Testis (tissue), 3 donors: ENCODE measurements around the gene LIMA1. TPM values are rescaled to one million over a fixed set of nuclear protein-coding genes. Genes with fewer than 3 reads are reported as not detected.
A peak's percentile ranks its signal among the peaks of the same experiment; 100 is the strongest.

Source experiments
- DNase-seq: peaks from one replicate; pipeline ENCODE4 v3.0.0-alpha.2; 2019
- H3K27ac ChIP-seq, 2 donors: fragments of 200-600 bp; sonication (generic); one replicate each; pipeline ENCODE4 v1.5.1; 2019
- H3K27me3 ChIP-seq: fragments of 200-600 bp; sonication (generic); one replicate; pipeline ENCODE4 v1.5.1; 2019
- H3K36me3 ChIP-seq: fragments of 200-600 bp; sonication (generic); one replicate; pipeline ENCODE4 v1.5.1; 2017; ENCODE audit warnings: low read depth; ENCODE audit errors: missing control alignments
- H3K4me1 ChIP-seq: fragments of 200-600 bp; sonication (generic); one replicate; pipeline ENCODE4 v1.5.1; 2019
- H3K4me3 ChIP-seq, 2 donors: fragments of 200-600 bp; sonication (generic); one replicate each; pipeline ENCODE4 v1.5.1; 2017 to 2019
- H3K9me3 ChIP-seq: fragments of 200-600 bp; sonication (generic); one replicate; pipeline ENCODE4 v1.5.1; 2017
- POLR2A ChIP-seq: fragments of 450-650 bp; IDR thresholded peaks from one replicate; pipeline ENCODE4 v1.6.1; 2017; ENCODE audit warnings: antibody characterized with exemption, mild to moderate bottlenecking, moderate library complexity
- WGBS, 2 donors: methylation state at CpG; one replicate each; pipeline ENCODE4 v1.1.5; 2018; 5-methylcytosine and 5-hydroxymethylcytosine counted together
- intact Hi-C: fragments of 100-400 bp; cut with DNase I; formaldehyde crosslinking; loops from one replicate; pipeline ENCODE4 v1.15.1; 2023; ENCODE audit warnings: low total_unique reads
- polyA plus RNA-seq: library from polyadenylated mRNA; stranded (reverse); fragments of 350-450 nt; fragmentation: Illumina TruSeq; extraction: RNeasy Lipid Tissue Mini Kit (QIAGEN cat#74804); gene quantifications from one replicate; pipeline ENCODE4 v1.2.3, GENCODE V29; 2014; ENCODE audit warnings: low read depth, low replicate concordance; ENCODE audit not compliant: insufficient read depth
- total RNA-seq, 2 donors: library from RNA; depleted of rRNA; stranded (reverse); fragments of >200 nt; gene quantifications; one replicate each; pipeline ENCODE4 v1.2.3, GENCODE V29; 2016
- TF ChIP-seq, protein P1 (sequence below), 3 experiments: fragments of 450-650 bp in 2 of 3; fragments of 200-600 bp in 1 of 3; sonication (generic) in 1 of 3; IDR thresholded peaks; one replicate each; pipeline ENCODE4 v1.5.1; 2016 to 2019; ENCODE audit warnings: antibody characterized with exemption in 3 of 3, mild to moderate bottlenecking in 2 of 3, moderate library complexity in 1 of 3

The LIMA1 gene
- total and polyA plus RNA-seq, 3 donors from 2014 or later, result 37.8 to 42.8 (median 41.0) TPM

DNA sequence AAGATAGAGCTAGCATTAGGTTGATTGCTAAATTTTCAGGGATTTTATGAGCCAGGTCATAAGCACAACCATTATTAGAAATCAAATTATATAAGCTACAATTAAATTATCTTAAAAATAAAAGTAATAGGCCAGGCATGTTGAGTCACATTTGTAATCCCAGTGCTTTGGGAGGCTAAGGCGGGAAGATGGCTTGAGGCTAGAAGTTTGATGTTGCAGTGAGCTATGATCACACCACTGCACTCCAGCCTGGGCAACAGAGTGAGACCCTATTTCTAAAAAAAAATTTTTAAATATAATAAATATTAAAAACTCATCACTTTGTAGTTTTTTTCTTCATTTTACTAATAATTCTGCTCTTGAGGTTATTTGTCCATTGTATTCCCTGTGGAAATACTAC is 1.9 kb upstream of the LIMA1 start:
- Histone ChIP-seq H3K4me1 (peaks cover 18% of the 10 kb centered on the region), H3K27me3 (no peaks in the 10 kb centered on the region), H3K9me3 (no peaks in the 10 kb centered on the region), H3K4me3 (no peak overlapping the region), H3K36me3 (no peaks in the 10 kb centered on the region), H3K27ac (no peak overlapping the region)
- intact Hi-C loops, result no loop called here
- DNase-seq, result no peak
- no peak for TF ChIP-seq POLR2A
- TF ChIP-seq, protein P1, sequence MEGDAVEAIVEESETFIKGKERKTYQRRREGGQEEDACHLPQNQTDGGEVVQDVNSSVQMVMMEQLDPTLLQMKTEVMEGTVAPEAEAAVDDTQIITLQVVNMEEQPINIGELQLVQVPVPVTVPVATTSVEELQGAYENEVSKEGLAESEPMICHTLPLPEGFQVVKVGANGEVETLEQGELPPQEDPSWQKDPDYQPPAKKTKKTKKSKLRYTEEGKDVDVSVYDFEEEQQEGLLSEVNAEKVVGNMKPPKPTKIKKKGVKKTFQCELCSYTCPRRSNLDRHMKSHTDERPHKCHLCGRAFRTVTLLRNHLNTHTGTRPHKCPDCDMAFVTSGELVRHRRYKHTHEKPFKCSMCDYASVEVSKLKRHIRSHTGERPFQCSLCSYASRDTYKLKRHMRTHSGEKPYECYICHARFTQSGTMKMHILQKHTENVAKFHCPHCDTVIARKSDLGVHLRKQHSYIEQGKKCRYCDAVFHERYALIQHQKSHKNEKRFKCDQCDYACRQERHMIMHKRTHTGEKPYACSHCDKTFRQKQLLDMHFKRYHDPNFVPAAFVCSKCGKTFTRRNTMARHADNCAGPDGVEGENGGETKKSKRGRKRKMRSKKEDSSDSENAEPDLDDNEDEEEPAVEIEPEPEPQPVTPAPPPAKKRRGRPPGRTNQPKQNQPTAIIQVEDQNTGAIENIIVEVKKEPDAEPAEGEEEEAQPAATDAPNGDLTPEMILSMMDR (IDR thresholded peaks at IDR 0.05), result no peak
- WGBS, 2 donors, result 93 to 97% methylated on average over 1 of the region's 1 CpG

DNA sequence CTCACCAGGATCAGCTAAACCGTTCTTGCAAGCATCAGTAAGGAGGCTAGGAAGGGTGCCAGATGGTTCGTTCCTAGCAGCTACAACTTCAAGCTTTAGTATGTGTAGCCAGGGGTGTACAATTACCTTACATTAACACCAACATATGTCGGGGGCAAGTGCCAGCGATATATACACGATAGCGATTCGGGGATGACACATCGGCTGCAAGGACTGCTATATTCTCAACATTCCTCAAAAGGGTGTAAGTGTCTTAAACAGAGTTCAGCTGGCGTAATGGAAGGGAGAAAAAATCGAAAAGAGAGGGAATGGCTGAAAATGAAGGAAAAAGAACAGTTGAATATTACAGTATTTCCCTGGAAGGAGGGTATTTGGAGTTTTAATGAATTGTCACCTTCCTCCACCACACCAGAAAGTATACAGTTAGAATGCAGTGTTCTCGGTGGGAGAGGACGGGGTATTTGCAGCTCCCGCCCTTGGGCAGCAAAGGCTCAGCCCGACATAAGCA is 545 bp downstream of the LIMA1 start:
- DNase-seq, result peak; percentile 53
- H3K9me3 ChIP-seq, result no peaks in the 10 kb centered on the region
- no peak for TF ChIP-seq POLR2A
- TF ChIP-seq, protein P1 (IDR thresholded peaks at IDR 0.05), result no peak
- intact Hi-C loops, result no loop called here
- H3K4me3 ChIP-seq, result peak overlapping the region; percentile 87 to 93
- H3K27ac ChIP-seq, result peak overlapping the region; percentile 59 to 86
- H3K27me3 ChIP-seq, result no peaks in the 10 kb centered on the region
- WGBS, 2 donors, result 1 to 8% methylated on average over 14 of the region's 14 CpGs
- H3K4me1 ChIP-seq, result peaks cover 18% of the 10 kb centered on the region
- no peaks in the 10 kb centered on the region for H3K36me3 ChIP-seq

DNA sequence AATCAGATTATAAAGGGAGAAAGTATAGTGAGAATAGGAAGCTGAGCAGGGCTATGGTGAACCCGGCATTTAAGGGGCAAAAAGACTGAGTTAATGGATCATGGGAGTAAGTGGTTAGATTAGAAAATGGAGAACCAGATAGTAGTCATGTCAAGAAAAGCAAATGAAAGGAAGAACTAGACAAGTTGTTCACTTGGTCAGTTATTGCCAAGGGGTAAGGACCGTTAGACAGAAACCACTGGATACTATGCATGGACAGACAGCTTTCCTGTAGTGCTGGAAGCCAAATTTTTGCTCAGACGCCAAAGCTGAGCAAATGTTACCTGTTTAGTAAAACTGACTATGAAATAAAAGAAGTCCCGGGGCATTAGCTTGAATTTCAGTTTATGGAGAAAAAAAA is 3.8 kb downstream of the LIMA1 start:
- no peak for DNase-seq
- Histone ChIP-seq H3K27me3 (no peaks in the 10 kb centered on the region), H3K4me1 (peaks cover 20% of the 10 kb centered on the region), H3K9me3 (no peaks in the 10 kb centered on the region), H3K4me3 (no peak overlapping the region), H3K36me3 (no peaks in the 10 kb centered on the region), H3K27ac (no peak overlapping the region)
- intact Hi-C loops, result no loop called here
- WGBS, 2 donors, result 69 to 78% methylated on average over 4 of the region's 4 CpGs
- TF ChIP-seq POLR2A, result no peak
- TF ChIP-seq, protein P1 (IDR thresholded peaks at IDR 0.05), result no peak

DNA sequence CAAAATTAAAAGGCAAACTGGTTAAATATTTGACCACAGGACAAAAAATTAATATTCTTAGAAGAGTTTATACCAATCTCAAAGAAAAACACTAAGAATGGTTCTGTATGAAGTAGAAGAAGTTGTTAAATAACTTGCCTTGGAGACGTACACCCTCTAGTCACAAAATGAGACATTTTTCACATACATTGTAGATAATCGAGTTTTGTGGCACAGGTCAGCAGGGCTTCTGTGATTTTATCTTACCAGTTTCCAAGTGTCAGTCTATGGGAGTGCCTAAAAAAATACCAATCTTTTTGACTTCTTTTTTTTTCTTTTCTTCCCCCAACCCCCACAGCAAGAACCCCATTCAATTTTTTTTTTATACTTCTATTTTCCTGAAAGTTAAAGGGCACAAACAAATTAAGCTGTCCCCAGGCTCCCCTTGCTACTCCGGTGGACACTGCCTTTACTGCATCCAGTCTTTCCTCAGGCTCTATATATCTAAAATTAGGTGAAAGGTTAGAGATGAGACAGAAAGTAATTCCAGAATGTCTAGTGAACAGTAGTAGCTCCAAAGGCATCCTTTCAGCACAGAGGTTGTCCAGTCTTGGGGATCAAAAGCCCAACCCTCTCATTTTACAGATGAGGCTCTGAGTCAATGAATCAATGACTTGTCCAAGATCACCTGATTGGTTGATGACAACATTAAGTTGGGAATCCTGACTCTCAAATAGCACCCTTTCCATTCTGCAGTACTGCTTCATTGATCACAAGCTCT is 6.2 kb downstream of the LIMA1 start:
- no peak for TF ChIP-seq POLR2A
- TF ChIP-seq, protein P1 (IDR thresholded peaks at IDR 0.05), result no peak
- WGBS, 2 donors, result 70 to 79% methylated on average over 3 of the region's 3 CpGs
- Histone ChIP-seq H3K4me1 (peaks cover 6% of the 10 kb centered on the region), H3K4me3 (no peak overlapping the region), H3K36me3 (no peaks in the 10 kb centered on the region), H3K9me3 (no peaks in the 10 kb centered on the region), H3K27me3 (no peaks in the 10 kb centered on the region), H3K27ac (peak overlapping the region in 1 of 2 donors; percentile 63)
- no peak for DNase-seq
- intact Hi-C loops, result no loop called here

DNA sequence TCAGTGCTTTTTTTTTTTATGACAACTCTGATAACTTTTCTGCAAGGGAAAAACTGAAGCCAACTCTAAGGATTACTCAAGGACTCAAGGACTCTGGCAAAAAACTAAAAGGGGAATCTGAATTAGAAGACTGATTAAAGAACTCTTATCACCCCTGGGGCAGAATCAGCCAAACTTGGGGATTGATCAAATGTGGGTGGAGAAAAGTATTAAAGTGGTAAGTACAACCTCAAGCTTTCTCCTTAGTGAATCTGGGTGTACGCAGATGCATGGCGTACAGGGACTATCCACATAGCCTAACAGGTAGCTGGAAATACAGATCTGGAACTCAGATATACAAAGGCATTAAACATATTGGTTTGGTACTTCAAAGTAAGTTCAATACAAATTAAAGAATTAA is 7.3 kb downstream of the LIMA1 start:
- Histone ChIP-seq H3K9me3 (no peaks in the 10 kb centered on the region), H3K27ac (peak overlapping the region in 1 of 2 donors; percentile 63), H3K36me3 (no peaks in the 10 kb centered on the region), H3K27me3 (no peaks in the 10 kb centered on the region), H3K4me1 (peaks cover 4% of the 10 kb centered on the region), H3K4me3 (no peak overlapping the region)
- DNase-seq, result no peak
- TF ChIP-seq, protein P1 (IDR thresholded peaks at IDR 0.05), result no peak
- TF ChIP-seq POLR2A, result no peak
- intact Hi-C loops, result no loop called here
- WGBS, 2 donors, result 86 to 89% methylated on average over 2 of the region's 2 CpGs
